DND-41 (cell line): ENCODE measurements around the gene SLC25A21.

Experiments
- ATAC-seq: fragments of 200-7000 bp; cut with Tn5 transposase; 3 replicates; pipeline ENCODE4 v1.9.1; 2021; ENCODE audit warnings: low read depth; ENCODE audit not compliant: insufficient read depth
- DNase-seq: peaks from one replicate; pipeline ENCODE4 v3.0.0-alpha.2; 2020
- H2AFZ ChIP-seq: 2 replicates; pipeline ENCODE4 v1.6.0; 2012; ENCODE audit warnings: low read depth, low read length
- H3K27ac ChIP-seq: 2 replicates; pipeline ENCODE4 v1.5.1; 2012; ENCODE audit warnings: low read length, inconsistent platforms
- H3K27me3 ChIP-seq: fragments of 200-600 bp; sonication (generic); 2 replicates; pipeline ENCODE4 v1.6.0; 2012; ENCODE audit warnings: low read length, mild to moderate bottlenecking, inconsistent platforms; ENCODE audit not compliant: insufficient read depth, poor library complexity
- H3K36me3 ChIP-seq: 2 replicates; pipeline ENCODE4 v1.5.1; 2012; ENCODE audit warnings: low read length, inconsistent platforms; ENCODE audit not compliant: insufficient read depth
- H3K4me1 ChIP-seq: 2 replicates; pipeline ENCODE4 v1.5.1; 2012; ENCODE audit warnings: mild to moderate bottlenecking, low read length; ENCODE audit not compliant: insufficient read depth
- H3K4me2 ChIP-seq: 2 replicates; pipeline ENCODE4 v1.6.0; 2012; ENCODE audit warnings: mild to moderate bottlenecking, moderate library complexity, low read length, inconsistent platforms; ENCODE audit not compliant: insufficient read depth
- H3K4me3 ChIP-seq, 2 experiments: fragments of 200-600 bp in 1 of 2; shearing (Covaris generic) in 1 of 2; 2 replicates each; pipeline ENCODE4 v1.5.1; 2012 to 2016; ENCODE audit warnings: inconsistent platforms in 2 of 2, low read length in 2 of 2, mild to moderate bottlenecking in 2 of 2, low read depth in 1 of 2, moderate library complexity in 1 of 2
- H3K79me2 ChIP-seq: 2 replicates; pipeline ENCODE4 v1.6.0; 2012; ENCODE audit warnings: low read length, inconsistent platforms; ENCODE audit not compliant: insufficient read depth
- H3K9ac ChIP-seq: 2 replicates; pipeline ENCODE4 v1.6.0; 2012; ENCODE audit warnings: low read depth, mild to moderate bottlenecking, inconsistent platforms, low read length, moderate library complexity
- H3K9me3 ChIP-seq: 2 replicates; pipeline ENCODE4 v1.5.1; 2012; ENCODE audit warnings: low read length, moderate library complexity, mild to moderate bottlenecking, inconsistent platforms; ENCODE audit not compliant: insufficient read depth, severe bottlenecking
- H4K20me1 ChIP-seq: 2 replicates; pipeline ENCODE4 v1.6.0; 2012; ENCODE audit warnings: low read length; ENCODE audit not compliant: insufficient read depth
- CTCF ChIP-seq: IDR thresholded peaks from 2 replicates; pipeline ENCODE4 v1.5.1; 2012; ENCODE audit warnings: borderline replicate concordance, low read length, moderate library complexity, mild to moderate bottlenecking; ENCODE audit not compliant: poor library complexity, severe bottlenecking; ENCODE audit errors: extremely low read depth
- EZH2 ChIP-seq: IDR thresholded peaks from 3 replicates; pipeline ENCODE4 v1.6.1; 2012; ENCODE audit warnings: borderline replicate concordance, low read depth, mild to moderate bottlenecking, moderate library complexity, low read length, inconsistent platforms; ENCODE audit not compliant: severe bottlenecking

The SLC25A21 gene

GRCh38 chr14:37153483-37153882 lies 18.9 kb downstream of the SLC25A21 start:
- Histone ChIP-seq H3K9me3 (peaks cover 3% of the 10 kb centered on the region), H3K36me3 (no peaks in the 10 kb centered on the region), H3K9ac (no peak overlapping the region), H4K20me1 (no peaks in the 10 kb centered on the region), H3K27ac (no peak overlapping the region), H3K27me3 (no peaks in the 10 kb centered on the region), H3K4me3 (no peak overlapping the region), H3K4me1 (no peaks in the 10 kb centered on the region), H2AFZ (no peak overlapping the region), H3K79me2 (no peaks in the 10 kb centered on the region), H3K4me2 (no peak overlapping the region)
- DNase-seq = no peak
- ATAC-seq = no peak
- TF ChIP-seq CTCF (no peak), EZH2 (no peak)

GRCh38 chr14:37153005-37153404 lies 19.4 kb downstream of the SLC25A21 start:
- H3K9me3 ChIP-seq = peaks cover 3% of the 10 kb centered on the region
- TF ChIP-seq EZH2 = no peak
- TF ChIP-seq CTCF = no peak
- H3K27me3 ChIP-seq = no peaks in the 10 kb centered on the region
- H3K4me2 ChIP-seq = no peak overlapping the region
- no peak overlapping the region for H3K9ac ChIP-seq
- H2AFZ ChIP-seq = no peak overlapping the region
- no peaks in the 10 kb centered on the region for H3K36me3 ChIP-seq
- H3K4me1 ChIP-seq = no peaks in the 10 kb centered on the region
- H4K20me1 ChIP-seq = no peaks in the 10 kb centered on the region
- no peak overlapping the region for H3K4me3 ChIP-seq
- ATAC-seq = no peak
- no peak overlapping the region for H3K27ac ChIP-seq
- DNase-seq = no peak
- no peaks in the 10 kb centered on the region for H3K79me2 ChIP-seq

GRCh38 chr14:37150414-37150813 lies 22.0 kb downstream of the SLC25A21 start:
- no peaks in the 10 kb centered on the region for H3K4me1 ChIP-seq

More at GRCh38 chr14:37150414-37150813, 22.0 kb downstream of the SLC25A21 start:
- Histone ChIP-seq H3K4me3 (no peak overlapping the region), H2AFZ (no peak overlapping the region), H3K27ac (no peak overlapping the region), H3K27me3 (no peaks in the 10 kb centered on the region), H3K9ac (no peak overlapping the region), H3K4me2 (no peak overlapping the region), H3K79me2 (no peaks in the 10 kb centered on the region), H4K20me1 (no peaks in the 10 kb centered on the region), H3K36me3 (no peaks in the 10 kb centered on the region), H3K9me3 (peaks cover under 1% of the 10 kb centered on the region)
- DNase-seq (no peak), ATAC-seq (0 out of 3 replicates have a peak, but pooled peaks have one; percentile 39)
- TF ChIP-seq CTCF = peak; percentile 77
- no peak for TF ChIP-seq EZH2
